Testis (tissue), 3 donors: ENCODE data around the gene CCN2. TPM values are rescaled to one million over a fixed set of nuclear protein-coding genes. Genes with fewer than 3 reads are reported as not detected.

Experiments
- DNase-seq: peaks from one replicate; pipeline ENCODE4 v3.0.0-alpha.2; 2019
- H3K27ac ChIP-seq, 2 donors: fragments of 200-600 bp; sonication (generic); one replicate each; pipeline ENCODE4 v1.5.1; 2019
- H3K27me3 ChIP-seq: fragments of 200-600 bp; sonication (generic); one replicate; pipeline ENCODE4 v1.5.1; 2019
- H3K36me3 ChIP-seq: fragments of 200-600 bp; sonication (generic); one replicate; pipeline ENCODE4 v1.5.1; 2017; ENCODE audit warnings: low read depth; ENCODE audit errors: missing control alignments
- H3K4me1 ChIP-seq: fragments of 200-600 bp; sonication (generic); one replicate; pipeline ENCODE4 v1.5.1; 2019
- H3K4me3 ChIP-seq, 2 donors: fragments of 200-600 bp; sonication (generic); one replicate each; pipeline ENCODE4 v1.5.1; 2017 to 2019
- H3K9me3 ChIP-seq: fragments of 200-600 bp; sonication (generic); one replicate; pipeline ENCODE4 v1.5.1; 2017
- CTCF ChIP-seq, 3 experiments: fragments of 450-650 bp in 2 of 3; fragments of 200-600 bp in 1 of 3; sonication (generic) in 1 of 3; IDR thresholded peaks; one replicate each; pipeline ENCODE4 v1.5.1; 2016 to 2019; ENCODE audit warnings: antibody characterized with exemption in 3 of 3, mild to moderate bottlenecking in 2 of 3, moderate library complexity in 1 of 3
- POLR2A ChIP-seq: fragments of 450-650 bp; IDR thresholded peaks from one replicate; pipeline ENCODE4 v1.6.1; 2017; ENCODE audit warnings: antibody characterized with exemption, mild to moderate bottlenecking, moderate library complexity
- WGBS, 2 donors: methylation state at CpG; one replicate each; pipeline ENCODE4 v1.1.5; 2018; 5-methylcytosine and 5-hydroxymethylcytosine counted together
- intact Hi-C: fragments of 100-400 bp; cut with DNase I; formaldehyde crosslinking; loops from one replicate; pipeline ENCODE4 v1.15.1; 2023; ENCODE audit warnings: low total_unique reads
- polyA plus RNA-seq: library from polyadenylated mRNA; stranded (reverse); fragments of 350-450 nt; fragmentation: Illumina TruSeq; extraction: RNeasy Lipid Tissue Mini Kit (QIAGEN cat#74804); gene quantifications from one replicate; pipeline ENCODE4 v1.2.3, GENCODE V29; 2014; ENCODE audit warnings: low read depth, low replicate concordance; ENCODE audit not compliant: insufficient read depth
- total RNA-seq, 2 donors: library from RNA; depleted of rRNA; stranded (reverse); fragments of >200 nt; gene quantifications; one replicate each; pipeline ENCODE4 v1.2.3, GENCODE V29; 2016

The CCN2 gene
- total and polyA plus RNA-seq, 3 donors from 2014 or later: 39.1 to 50.4 (median 50.2) TPM

GRCh38 chr6:131937226-131937625, 13.9 kb downstream of the CCN2 start:
- WGBS, 2 donors: 57 to 68% methylated on average over 2 of the region's 2 CpGs
- Histone ChIP-seq H3K27ac (no peak overlapping the region), H3K4me1 (no peaks in the 10 kb centered on the region), H3K9me3 (no peaks in the 10 kb centered on the region), H3K27me3 (no peaks in the 10 kb centered on the region), H3K36me3 (no peaks in the 10 kb centered on the region), H3K4me3 (no peak overlapping the region)
- intact Hi-C loops: no loop called here
- TF ChIP-seq POLR2A: no peak
- no peak for TF ChIP-seq CTCF (IDR thresholded peaks at IDR 0.05)
- DNase-seq: no peak

- Histone ChIP-seq H3K9me3 (no peaks in the 10 kb centered on the region), H3K4me1 (no peaks in the 10 kb centered on the region), H3K27me3 (no peaks in the 10 kb centered on the region), H3K36me3 (no peaks in the 10 kb centered on the region), H3K27ac (no peak overlapping the region), H3K4me3 (no peak overlapping the region)
- intact Hi-C loops: no loop called here
- WGBS, 2 donors: 87 to 91% methylated on average over 4 of the region's 4 CpGs
- TF ChIP-seq POLR2A (no peak), CTCF (IDR thresholded peaks at IDR 0.05) (no peak)
- DNase-seq: no peak
Measured at GRCh38 chr6:131936156-131936555, 15.0 kb downstream of the CCN2 start.

GRCh38 chr6:131931063-131931750, 20.0 kb downstream of the CCN2 start:
- H3K36me3 ChIP-seq: no peaks in the 10 kb centered on the region
- no peak overlapping the region for H3K27ac ChIP-seq
- H3K9me3 ChIP-seq: no peaks in the 10 kb centered on the region
- no peak for TF ChIP-seq CTCF (IDR thresholded peaks at IDR 0.05)
- TF ChIP-seq POLR2A: no peak
- intact Hi-C loops: no loop called here
- no peaks in the 10 kb centered on the region for H3K4me1 ChIP-seq
- 71 to 82% methylated on average over 2 of the region's 2 CpGs for WGBS, 2 donors
- H3K27me3 ChIP-seq: no peaks in the 10 kb centered on the region
- DNase-seq: no peak
- H3K4me3 ChIP-seq: no peak overlapping the region

- Histone ChIP-seq H3K4me1 (no peaks in the 10 kb centered on the region), H3K4me3 (no peak overlapping the region), H3K36me3 (no peaks in the 10 kb centered on the region), H3K9me3 (no peaks in the 10 kb centered on the region), H3K27ac (no peak overlapping the region), H3K27me3 (no peaks in the 10 kb centered on the region)
- DNase-seq: no peak
- TF ChIP-seq CTCF (IDR thresholded peaks at IDR 0.05) (no peak), POLR2A (no peak)
- 70 to 85% methylated on average over 1 of the region's 1 CpG for WGBS, 2 donors
- intact Hi-C loops: no loop called here
Measured at GRCh38 chr6:131929976-131930375, 21.2 kb downstream of the CCN2 start.

GRCh38 chr6:131929264-131929663, 21.9 kb downstream of the CCN2 start:
- DNase-seq: no peak
- H3K36me3 ChIP-seq: no peaks in the 10 kb centered on the region
- H3K4me1 ChIP-seq: no peaks in the 10 kb centered on the region
- H3K4me3 ChIP-seq: no peak overlapping the region
- H3K27me3 ChIP-seq: no peaks in the 10 kb centered on the region
- intact Hi-C loops: no loop called here
- no peak for TF ChIP-seq CTCF (IDR thresholded peaks at IDR 0.05)
- TF ChIP-seq POLR2A: no peak
- 71 to 87% methylated on average over 2 of the region's 2 CpGs for WGBS, 2 donors
- H3K9me3 ChIP-seq: no peaks in the 10 kb centered on the region
- no peak overlapping the region for H3K27ac ChIP-seq
